Activated T-cell treated with anti-CD3 and anti-CD28 coated beads, Interleukin-2, amount 50 U/mL, for 1 hour (primary cell): Measurements from ENCODE around the gene GRM2.

ENCODE experiments used
- DNase-seq: peaks from one replicate; pipeline ENCODE4 v3.0.0-alpha.2; 2020

The GRM2 gene

GRCh38 chr3:51706788-51707731 is at the start of gene GRM2:
GRM2 (plus strand) TSS chr3:51707068; CDS start chr3:51708984, 1,916 bp downstream.
- DNase-seq = peak; percentile 31

- DNase-seq = no peak
Measured at GRCh38 chr3:51657234-51657633, 49.6 kb upstream of the GRM2 start.

- no peak for DNase-seq
Measured at GRCh38 chr3:51659942-51660341, 46.9 kb upstream of the GRM2 start.

DNA sequence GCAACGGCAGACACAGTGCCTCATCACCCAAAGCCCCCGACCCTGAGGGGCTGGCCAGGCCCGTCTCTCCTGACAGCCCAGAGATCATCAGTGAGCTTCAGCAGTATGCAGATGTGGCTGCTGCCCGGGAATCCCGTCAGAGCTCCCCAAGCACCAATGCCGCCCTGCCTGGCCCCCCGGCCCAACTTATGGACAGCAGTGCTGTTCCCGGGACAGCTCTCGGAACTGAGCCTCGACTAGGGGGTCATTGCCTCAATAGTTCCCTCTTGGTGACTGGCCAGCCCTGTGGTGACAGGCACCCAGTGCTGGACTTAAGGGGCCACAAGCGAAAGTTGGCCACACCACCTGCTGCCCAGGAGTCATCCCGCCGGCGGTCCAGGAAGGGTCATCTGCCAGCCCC is 44.4 kb upstream of the GRM2 start:
- no peak for DNase-seq

DNA sequence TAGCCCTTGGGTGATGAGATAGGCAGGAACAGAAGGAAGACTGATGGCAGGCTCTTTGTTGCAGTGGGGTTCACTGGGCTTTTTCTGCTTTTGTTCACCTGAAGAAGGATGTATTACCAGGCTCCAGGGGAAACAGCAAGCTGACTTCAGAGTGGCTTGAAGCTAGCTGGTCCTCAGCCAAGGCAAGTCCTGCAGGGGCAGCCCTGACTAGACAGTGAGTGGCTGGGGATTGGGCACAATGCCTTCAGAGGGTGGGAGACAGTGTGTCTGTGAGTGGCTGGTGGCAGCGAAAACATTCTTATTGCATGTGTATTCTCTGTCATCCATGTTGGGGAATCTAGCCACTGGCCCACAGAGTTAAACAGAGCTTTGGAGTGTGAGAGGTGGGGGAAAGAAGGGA is 38.1 kb upstream of the GRM2 start:
- DNase-seq = no peak

- peak; percentile 84 for DNase-seq
Measured at GRCh38 chr3:51669241-51670052, 37.4 kb upstream of the GRM2 start.

- no peak for DNase-seq
Measured at GRCh38 chr3:51670053-51670822, 36.6 kb upstream of the GRM2 start.

- DNase-seq = peak; percentile 96
Measured at GRCh38 chr3:51670823-51671733, 35.8 kb upstream of the GRM2 start, which contains the start of gene TEX264. TEX264 (plus strand) TSS chr3:51671252; CDS start chr3:51674305, 3,053 bp downstream.

DNA sequence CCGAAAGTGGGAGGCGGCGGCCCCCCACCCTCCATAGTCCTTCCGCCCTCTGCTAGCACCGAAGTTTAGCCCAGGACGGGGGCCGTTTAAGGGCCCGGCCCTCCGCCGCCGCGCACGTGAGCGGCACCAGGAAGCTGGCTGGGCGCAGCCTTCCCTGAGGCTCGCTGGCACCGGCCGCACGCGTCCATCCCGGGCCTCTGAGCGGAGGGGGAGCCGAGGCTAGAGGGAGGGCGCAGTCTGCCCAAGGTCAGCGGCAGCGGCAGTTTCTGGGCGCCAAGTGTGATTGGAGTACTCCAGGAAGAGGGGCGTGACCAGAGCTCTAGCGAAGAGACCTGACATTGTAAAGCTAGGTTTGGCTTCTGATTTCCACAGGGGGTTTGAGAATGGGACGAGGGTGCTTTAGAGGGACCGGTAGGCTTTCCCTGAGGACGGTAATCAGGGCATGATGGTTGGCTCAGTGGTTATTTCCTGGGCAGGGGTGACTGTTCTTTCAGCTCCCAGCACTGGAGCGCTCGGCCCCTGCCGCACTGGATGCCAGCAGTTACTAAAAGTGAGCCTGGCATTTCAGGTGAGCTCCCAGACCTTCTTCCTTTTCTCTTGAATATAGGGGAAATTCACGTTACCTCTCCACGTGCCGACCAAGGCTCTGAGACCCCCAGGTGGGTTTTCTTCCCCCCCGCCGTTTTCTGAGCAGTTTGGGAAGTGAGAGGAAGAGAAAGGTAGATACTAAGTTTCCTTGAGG is 35.0 kb upstream of the GRM2 start:
- DNase-seq = peak; percentile 22

- DNase-seq = no peak
Measured at GRCh38 chr3:51673181-51673801, 33.6 kb upstream of the GRM2 start.

- DNase-seq = no peak
Measured at GRCh38 chr3:51673802-51674654, 32.8 kb upstream of the GRM2 start.

- DNase-seq = no peak
Measured at GRCh38 chr3:51675201-51675611, 31.7 kb upstream of the GRM2 start.

DNA sequence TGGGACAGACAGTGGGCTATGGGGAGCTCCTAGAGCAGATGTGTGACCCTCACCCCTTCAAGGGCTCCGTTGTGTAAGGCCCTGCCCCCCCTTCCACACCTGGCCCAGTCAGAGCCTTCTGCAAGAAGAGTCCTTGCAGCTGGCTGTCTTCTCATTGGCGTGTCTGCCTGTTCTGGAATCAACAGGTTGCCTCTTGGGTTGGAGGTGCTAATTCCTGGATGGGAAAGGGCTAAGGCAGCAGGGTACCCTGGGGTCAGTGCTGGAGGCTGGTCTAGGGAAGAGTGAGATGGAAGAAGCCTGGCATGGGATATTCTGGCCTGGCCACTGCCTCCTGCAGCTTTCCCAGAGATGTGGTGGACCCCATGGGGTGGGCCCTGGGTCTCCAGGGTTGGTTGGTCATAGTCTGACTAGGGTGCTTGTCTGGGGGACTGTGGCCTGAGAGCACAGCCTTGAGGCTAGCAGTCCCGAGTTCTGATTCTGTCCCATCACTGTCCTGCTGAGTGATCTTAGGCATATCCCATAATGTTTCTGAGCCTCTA is 30.7 kb upstream of the GRM2 start:
- no peak for DNase-seq

DNA sequence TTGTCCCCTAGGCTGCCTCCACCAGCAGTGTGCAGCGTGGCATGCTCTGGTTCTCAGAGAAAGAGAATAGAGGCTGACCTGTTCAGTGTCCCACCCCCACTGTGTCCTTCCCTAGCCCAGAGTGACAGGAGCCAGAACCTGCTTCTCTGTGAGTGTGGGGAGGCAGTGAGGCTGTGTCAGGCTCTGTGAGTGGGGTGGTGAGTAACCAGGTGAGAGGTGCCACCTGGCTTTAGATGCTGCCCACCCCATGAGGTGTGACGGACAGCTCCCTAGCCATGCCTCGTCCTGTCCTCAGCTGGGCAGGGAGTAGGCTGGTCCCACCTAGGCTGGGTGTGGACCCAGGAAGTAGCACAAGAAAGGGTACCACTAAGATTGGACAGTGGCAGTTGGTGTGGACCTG is 29.5 kb upstream of the GRM2 start:
- DNase-seq = peak; percentile 15

- DNase-seq = peak; percentile 13
Measured at GRCh38 chr3:51678186-51678585, 28.7 kb upstream of the GRM2 start.

DNA sequence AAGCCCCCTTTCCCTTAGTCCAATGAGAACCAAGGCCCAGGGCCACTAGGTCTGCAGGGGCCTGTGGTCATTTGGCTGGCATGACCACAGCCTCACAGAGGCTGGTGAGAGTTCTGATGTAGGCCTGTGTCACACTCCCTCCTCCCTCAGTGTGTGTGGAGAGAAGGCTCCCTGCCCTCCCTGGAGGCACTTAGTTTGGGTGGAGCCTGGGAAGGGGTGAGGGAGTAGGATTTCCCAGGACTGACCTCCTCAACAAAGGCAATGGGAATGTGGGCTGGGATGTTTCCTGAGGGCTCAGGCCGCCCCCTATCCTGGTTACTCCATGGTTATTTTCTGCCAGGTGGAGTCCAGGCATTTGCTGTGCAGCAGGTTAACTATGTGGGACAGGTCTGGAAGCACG is 28.2 kb upstream of the GRM2 start:
- peak; percentile 12 for DNase-seq

DNA sequence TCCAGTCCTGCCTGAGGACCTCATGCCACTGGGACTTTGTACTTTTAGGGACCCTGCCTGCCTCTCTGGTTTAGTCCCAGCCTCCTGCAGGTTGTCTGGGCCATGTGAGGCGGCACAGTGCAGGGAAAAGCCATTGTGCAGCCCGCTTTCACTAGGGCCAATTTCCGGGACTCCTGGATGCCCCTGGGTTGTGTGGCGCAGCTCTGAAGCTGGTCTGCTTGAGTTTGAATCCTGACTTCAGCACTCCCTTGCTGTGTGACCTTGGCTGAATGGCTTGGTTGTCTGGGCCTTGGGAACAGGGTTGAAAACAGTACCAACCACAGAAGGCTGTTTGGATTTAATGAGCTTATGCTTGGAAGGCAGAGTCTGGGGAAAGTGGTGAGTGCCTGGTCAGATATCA is 27.6 kb upstream of the GRM2 start:
- DNase-seq = peak; percentile 10

- peak; percentile 13 for DNase-seq
Measured at GRCh38 chr3:51679777-51680176, 27.1 kb upstream of the GRM2 start.

DNA sequence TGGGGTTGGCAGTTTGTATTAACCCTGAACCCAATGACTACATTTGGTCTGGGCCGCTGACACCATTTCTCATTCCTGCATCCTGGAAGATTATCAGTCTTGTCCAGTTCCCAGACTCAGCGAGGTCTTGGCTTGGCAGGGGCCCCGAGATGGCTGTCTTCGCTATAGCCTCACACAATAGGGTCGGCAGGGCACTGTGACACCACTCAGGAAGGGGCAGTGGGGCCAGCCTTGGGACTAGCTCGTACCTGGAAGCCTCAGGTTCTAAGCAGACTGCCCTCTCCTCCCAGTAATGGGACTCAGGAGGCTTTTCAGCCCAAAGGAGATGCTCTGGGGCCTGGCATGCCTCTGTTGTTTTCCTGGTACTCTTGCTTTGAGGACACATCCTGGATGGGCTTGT is 26.7 kb upstream of the GRM2 start:
- no peak for DNase-seq
